HG03460 (cell line): ENCODE data around the gene NUBPL.

ENCODE experiments used
- ATAC-seq: cut with Tn5 transposase; IDR thresholded peaks from one replicate; pipeline ENCODE4 v1.9.1; 2021; ENCODE audit not compliant: unreplicated experiment

NUBPL gene

GRCh38 chr14:31902945-31903646 is 341.9 kb downstream of the NUBPL start:
- no peak for ATAC-seq

DNA sequence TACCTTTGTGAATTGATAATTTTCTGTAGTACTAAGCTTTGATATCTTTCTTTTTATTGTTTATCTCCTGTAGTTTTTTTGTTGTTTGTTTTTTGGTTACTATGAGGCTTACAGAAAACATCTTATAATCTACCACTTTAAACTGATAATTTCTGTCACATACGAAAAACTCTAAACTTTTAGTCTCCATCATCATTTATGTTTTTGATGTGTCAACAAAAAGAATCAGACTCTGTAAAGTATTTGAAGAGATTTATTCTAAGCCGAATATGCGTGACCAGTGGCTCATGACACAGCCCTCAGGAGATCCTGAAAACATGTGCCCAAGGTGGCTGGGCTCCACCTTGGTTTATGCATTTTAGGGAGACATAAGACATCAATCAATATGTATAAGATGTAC is 348.8 kb downstream of the NUBPL start:
- ATAC-seq = no peak
